ENCODE measurements around the gene BPIFA2. TPM values are rescaled to one million over a fixed set of nuclear protein-coding genes. Genes with fewer than 3 reads are reported as not detected.

Gene BPIFA2
- polyA plus RNA-seq, 2 of the 4 experiments (the other 2 are of a cell fraction) = 0.16 TPM; not detected in 1

Other genes starting within 250 kb of the BPIFA2 start
- not detected in 2 replicates for gene SUN5, start 163.7 kb upstream of the BPIFA2 start, polyA plus RNA-seq (2011; rRNA removed)
- not detected in 3 replicates for gene SUN5, start 163.7 kb upstream of the BPIFA2 start, polyA plus RNA-seq (2017; fragmentation: RNase III; extraction: RNeasy Plus Mini Kit Qiagen cat#74134 plus additional on column Dnase treatment)
- gene BPIFB2, start 160.5 kb upstream of the BPIFA2 start, polyA plus RNA-seq (2011; rRNA removed) = not detected in 2 replicates
- not detected in 3 replicates for gene BPIFB2, start 160.5 kb upstream of the BPIFA2 start, polyA plus RNA-seq (2017; fragmentation: RNase III; extraction: RNeasy Plus Mini Kit Qiagen cat#74134 plus additional on column Dnase treatment)
- gene BPIFB6, start 136.5 kb upstream of the BPIFA2 start, polyA plus RNA-seq (2011; rRNA removed) = not detected in 2 replicates
- gene BPIFB6, start 136.5 kb upstream of the BPIFA2 start, polyA plus RNA-seq (2017; fragmentation: RNase III; extraction: RNeasy Plus Mini Kit Qiagen cat#74134 plus additional on column Dnase treatment) = not detected in 3 replicates
- gene BPIFB3, start 114.3 kb upstream of the BPIFA2 start, polyA plus RNA-seq (2011; rRNA removed) = not detected in 2 replicates
- not detected in 3 replicates for gene BPIFB3, start 114.3 kb upstream of the BPIFA2 start, polyA plus RNA-seq (2017; fragmentation: RNase III; extraction: RNeasy Plus Mini Kit Qiagen cat#74134 plus additional on column Dnase treatment)
- gene BPIFB4, start 88.5 kb upstream of the BPIFA2 start, polyA plus RNA-seq (2011; rRNA removed) = not detected in 2 replicates
- not detected in 3 replicates for gene BPIFB4, start 88.5 kb upstream of the BPIFA2 start, polyA plus RNA-seq (2017; fragmentation: RNase III; extraction: RNeasy Plus Mini Kit Qiagen cat#74134 plus additional on column Dnase treatment)
- gene BPIFA3, start 49.2 kb downstream of the BPIFA2 start, polyA plus RNA-seq (2011; rRNA removed) = not detected in 2 replicates
- not detected in 3 replicates for gene BPIFA3, start 49.2 kb downstream of the BPIFA2 start, polyA plus RNA-seq (2017; fragmentation: RNase III; extraction: RNeasy Plus Mini Kit Qiagen cat#74134 plus additional on column Dnase treatment)
- not detected in 2 replicates for gene BPIFA1, start 67.8 kb downstream of the BPIFA2 start, polyA plus RNA-seq (2011; rRNA removed)
- not detected in 3 replicates for gene BPIFA1, start 67.8 kb downstream of the BPIFA2 start, polyA plus RNA-seq (2017; fragmentation: RNase III; extraction: RNeasy Plus Mini Kit Qiagen cat#74134 plus additional on column Dnase treatment)
- 0.18 and 0.67 TPM in 2 replicates for gene BPIFB1, start 115.1 kb downstream of the BPIFA2 start, polyA plus RNA-seq (2011; rRNA removed)
- not detected in 3 replicates for gene BPIFB1, start 115.1 kb downstream of the BPIFA2 start, polyA plus RNA-seq (2017; fragmentation: RNase III; extraction: RNeasy Plus Mini Kit Qiagen cat#74134 plus additional on column Dnase treatment)
- gene CDK5RAP1, start 233.4 kb downstream of the BPIFA2 start, polyA plus RNA-seq (2011; rRNA removed) = 39.7 and 42.5 TPM in 2 replicates
- gene CDK5RAP1, start 233.4 kb downstream of the BPIFA2 start, polyA plus RNA-seq (2017; fragmentation: RNase III; extraction: RNeasy Plus Mini Kit Qiagen cat#74134 plus additional on column Dnase treatment) = 39.6 to 40.4 TPM (median 40.3 TPM) in 3 replicates

Data from A549 (cell line).